MM.1S (cell line): ENCODE results near the gene ATP6AP1.

Experiments
- CTCF ChIP-seq: fragments of 300-600 bp; sonication (generic); IDR thresholded peaks from 2 replicates; pipeline ENCODE4 v1.5.1; 2016; ENCODE audit warnings: antibody characterized with exemption, low read length, mixed read lengths
- EZH2 ChIP-seq: fragments of 300-600 bp; sonication (generic); optimal IDR thresholded peaks from 2 replicates; pipeline ENCODE3; 2017; ENCODE audit warnings: low read depth, mild to moderate bottlenecking, antibody characterized with exemption, low read length, mixed read lengths

GRCh38 chrX:154412468-154412867 is 16.0 kb upstream of the ATP6AP1 start:
- TF ChIP-seq CTCF (no peak), EZH2 (no peak)
